H9 (cell line): ENCODE results near the gene AVPR2. TPM values are rescaled to one million over a fixed set of nuclear protein-coding genes. Genes with fewer than 3 reads are reported as not detected.

Experiments
- DNase-seq: peaks from one replicate; pipeline ENCODE4 v3.0.0-alpha.2; 2017
- H2AFZ ChIP-seq: one replicate; pipeline ENCODE4 v1.6.1; 2013; ENCODE audit warnings: mild to moderate bottlenecking, low read length, control low read depth, moderate library complexity
- H2AK5ac ChIP-seq: 2 replicates; pipeline ENCODE4 v1.6.1; 2013; ENCODE audit warnings: low read length, control low read depth, mixed read lengths; ENCODE audit not compliant: insufficient read length
- H2BK120ac ChIP-seq: one replicate; pipeline ENCODE4 v1.6.1; 2013; ENCODE audit warnings: low read depth, mild to moderate bottlenecking, low read length, control low read depth, inconsistent platforms; ENCODE audit not compliant: poor library complexity, severe bottlenecking
- H2BK12ac ChIP-seq: 2 replicates; pipeline ENCODE4 v1.6.1; 2013; ENCODE audit warnings: low read length, control low read depth, mixed read lengths, low read depth; ENCODE audit not compliant: insufficient read length
- H2BK15ac ChIP-seq: 2 replicates; pipeline ENCODE4 v1.6.1; 2013; ENCODE audit warnings: low read depth, low read length, control low read depth
- H2BK20ac ChIP-seq: one replicate; pipeline ENCODE4 v1.6.1; 2013; ENCODE audit warnings: low read depth, mild to moderate bottlenecking, low read length, control low read depth, inconsistent platforms; ENCODE audit not compliant: poor library complexity, severe bottlenecking
- H2BK5ac ChIP-seq: 2 replicates; pipeline ENCODE4 v1.6.1; 2013; ENCODE audit warnings: low read length, control low read depth, mixed read lengths; ENCODE audit not compliant: insufficient read length
- H3K14ac ChIP-seq: 2 replicates; pipeline ENCODE4 v1.6.1; 2013; ENCODE audit warnings: low read length, control low read depth; ENCODE audit not compliant: insufficient read depth
- H3K18ac ChIP-seq: 2 replicates; pipeline ENCODE4 v1.6.1; 2013; ENCODE audit warnings: low read depth, mild to moderate bottlenecking, mixed read lengths, low read length, control low read depth; ENCODE audit not compliant: insufficient read length
- H3K23ac ChIP-seq: 2 replicates; pipeline ENCODE4 v1.6.1; 2013; ENCODE audit warnings: low read length, control low read depth, mixed read lengths, low read depth; ENCODE audit not compliant: insufficient read length
- H3K23me2 ChIP-seq: 2 replicates; pipeline ENCODE4 v1.6.1; 2013; ENCODE audit warnings: low read depth, mild to moderate bottlenecking, mixed read lengths, low read length, control low read depth; ENCODE audit not compliant: insufficient read length, poor library complexity, severe bottlenecking
- H3K27ac ChIP-seq: 2 replicates; pipeline ENCODE4 v1.5.1; 2013; ENCODE audit warnings: low read length, control low read depth, mixed read lengths, low read depth; ENCODE audit not compliant: insufficient read length
- H3K27me3 ChIP-seq: 2 replicates; pipeline ENCODE4 v1.6.1; 2013; ENCODE audit warnings: low read length, control low read depth, inconsistent platforms; ENCODE audit not compliant: insufficient read depth
- H3K4ac ChIP-seq: 2 replicates; pipeline ENCODE4 v1.6.1; 2013; ENCODE audit warnings: low read depth, mild to moderate bottlenecking, control low read depth, inconsistent platforms, low read length, moderate library complexity
- H3K4me1 ChIP-seq: 2 replicates; pipeline ENCODE4 v1.6.1; 2013; ENCODE audit warnings: low read length, control low read depth, inconsistent platforms; ENCODE audit not compliant: insufficient read depth
- H3K4me2 ChIP-seq: 2 replicates; pipeline ENCODE4 v1.6.1; 2013; ENCODE audit warnings: low read length, control low read depth, mixed read lengths; ENCODE audit not compliant: insufficient read length, insufficient read depth
- H3K56ac ChIP-seq: 2 replicates; pipeline ENCODE4 v1.6.1; 2013; ENCODE audit warnings: low read depth, mild to moderate bottlenecking, mixed read lengths, low read length, control low read depth; ENCODE audit not compliant: insufficient read length
- H3K79me1 ChIP-seq: 2 replicates; pipeline ENCODE4 v1.6.1; 2013; ENCODE audit warnings: low read depth, mild to moderate bottlenecking, moderate library complexity, low read length, control low read depth, inconsistent platforms; ENCODE audit not compliant: insufficient read depth, poor library complexity, severe bottlenecking
- H3K79me2 ChIP-seq: 2 replicates; pipeline ENCODE4 v1.6.1; 2013; ENCODE audit warnings: low read length, control low read depth, inconsistent platforms; ENCODE audit not compliant: insufficient read depth
- H3K9ac ChIP-seq: 2 replicates; pipeline ENCODE4 v1.6.1; 2013; ENCODE audit warnings: low read length, control low read depth, mixed read lengths; ENCODE audit not compliant: insufficient read length; ENCODE audit errors: extremely low read depth
- H3K9me3 ChIP-seq: one replicate; pipeline ENCODE4 v1.6.1; 2013; ENCODE audit warnings: low read depth, low read length, inconsistent platforms; ENCODE audit not compliant: control insufficient read depth
- H3T11ph ChIP-seq: one replicate; pipeline ENCODE4 v1.6.1; 2013; ENCODE audit warnings: mild to moderate bottlenecking, low read length, control low read depth, inconsistent platforms
- H4K20me1 ChIP-seq: one replicate; pipeline ENCODE4 v1.6.1; 2013; ENCODE audit not compliant: control insufficient read depth, insufficient read length, insufficient read depth
- H4K5ac ChIP-seq: 2 replicates; pipeline ENCODE4 v1.6.1; 2013; ENCODE audit warnings: low read depth, mild to moderate bottlenecking, mixed read lengths, low read length, control low read depth; ENCODE audit not compliant: insufficient read length
- H4K8ac ChIP-seq: replicated peaks from 2 replicates; pipeline ENCODE4 v1.6.1; 2013; ENCODE audit warnings: low read length, control low read depth, mixed read lengths, low read depth; ENCODE audit not compliant: insufficient read length
- H4K91ac ChIP-seq: 2 replicates; pipeline ENCODE4 v1.6.1; 2013; ENCODE audit warnings: low read depth, mild to moderate bottlenecking, moderate library complexity, mixed read lengths, low read length, control low read depth; ENCODE audit not compliant: insufficient read length
- H3K27ac Mint-ChIP-seq, 3 experiments: 2 replicates in 2 of 3; 3 replicates in 1 of 3; pipeline ENCODE4 v1.8.0; 2020 to 2021; ENCODE audit warnings: mixed read lengths in 3 of 3, mild to moderate bottlenecking in 1 of 3, moderate library complexity in 1 of 3
- H3K27me3 Mint-ChIP-seq: 2 replicates; pipeline ENCODE4 v1.8.0; 2021; ENCODE audit warnings: low read depth, mild to moderate bottlenecking, moderate library complexity, mixed read lengths
- H3K36me3 Mint-ChIP-seq, 3 experiments: 2 replicates in 2 of 3; 3 replicates in 1 of 3; pipeline ENCODE4 v1.8.0; 2020 to 2021; ENCODE audit warnings: low read depth in 3 of 3, mixed read lengths in 3 of 3; ENCODE audit not compliant: insufficient read depth in 1 of 3
- H3K4me1 Mint-ChIP-seq, 2 experiments: 2 replicates each; pipeline ENCODE4 v1.8.0; 2020; ENCODE audit warnings: mixed read lengths in 2 of 2
- H3K4me3 Mint-ChIP-seq, 2 experiments: 2 replicates in 1 of 2; 3 replicates in 1 of 2; pipeline ENCODE4 v1.8.0; 2020 to 2021; ENCODE audit warnings: mild to moderate bottlenecking in 2 of 2, mixed read lengths in 2 of 2, moderate library complexity in 1 of 2
- H3K9me3 Mint-ChIP-seq, 2 experiments: 2 replicates in 1 of 2; 3 replicates in 1 of 2; pipeline ENCODE4 v1.8.0; 2020; ENCODE audit warnings: mild to moderate bottlenecking in 2 of 2, mixed read lengths in 2 of 2, moderate library complexity in 1 of 2
- WGBS: extraction: QIAGEN DNeasy Blood & Tissue Kit; methylation state at CpG from one replicate; pipeline ENCODE4 v1.1.7; 2013; ENCODE audit warnings: missing lambda C conversion rate, low lambda C conversion rate, mixed read lengths; ENCODE audit not compliant: insufficient read length; ENCODE audit errors: extremely low coverage; 5-methylcytosine and 5-hydroxymethylcytosine counted together
- total RNA-seq: library from RNA; stranded (reverse); gene quantifications from 2 replicates; pipeline ENCODE4 v1.2.1, GENCODE V29; 2021
- TF ChIP-seq, protein P1 (sequence below): fragments of 200-600 bp; sonication (generic); conservative IDR thresholded peaks from 3 replicates; pipeline ENCODE4 v1.8.0; 2021; ENCODE audit warnings: antibody characterized with exemption, mild to moderate bottlenecking

AVPR2 gene
- total RNA-seq, 1 experiment from 2014 or later: not detected

- H3K4ac ChIP-seq: no peak overlapping the region
- peaks cover 4% of the 10 kb centered on the region for H3K23me2 ChIP-seq
- H3K14ac ChIP-seq: no peak overlapping the region
- H3K36me3 Mint-ChIP-seq: peaks cover 4 to 16% (median 11%) of the 10 kb centered on the region in 3 experiments; a peak in 6 of 7 replicates
- WGBS: no CpG with 5 or more reads among the region's 6 CpGs
- H3K27ac Mint-ChIP-seq: no peak overlapping the region
- no peak overlapping the region for H4K8ac ChIP-seq
- no peak overlapping the region for H2BK20ac ChIP-seq
- no peak overlapping the region for H3T11ph ChIP-seq
- H4K91ac ChIP-seq: no peak overlapping the region
- H3K4me1 Mint-ChIP-seq: peaks cover 11 to 13% of the 10 kb centered on the region in 2 experiments
- H3K56ac ChIP-seq: no peak overlapping the region
- H2BK15ac ChIP-seq: no peak overlapping the region
- H2AK5ac ChIP-seq: no peak overlapping the region
- H3K9me3 ChIP-seq: peaks cover 23% of the 10 kb centered on the region
- H3K18ac ChIP-seq: no peak overlapping the region
- H3K23ac ChIP-seq: no peak overlapping the region
- no peak overlapping the region for H3K4me3 Mint-ChIP-seq
- no peaks in the 10 kb centered on the region for H3K27me3 ChIP-seq
- H2BK120ac ChIP-seq: no peak overlapping the region
- peaks cover 67 to 71% of the 10 kb centered on the region in 2 experiments for H3K9me3 Mint-ChIP-seq
- no peak for DNase-seq
- H4K20me1 ChIP-seq: no peaks in the 10 kb centered on the region
- no peak overlapping the region for H2AFZ ChIP-seq
- H3K9ac ChIP-seq: no peak overlapping the region
- H3K4me2 ChIP-seq: no peak overlapping the region
- H3K27me3 Mint-ChIP-seq: peaks cover 28% of the 10 kb centered on the region
- no peak overlapping the region for H3K27ac ChIP-seq
- no peak overlapping the region for H2BK5ac ChIP-seq
- no peaks in the 10 kb centered on the region for H3K79me2 ChIP-seq
- no peaks in the 10 kb centered on the region for H3K4me1 ChIP-seq
- no peak overlapping the region for H4K5ac ChIP-seq
- no peaks in the 10 kb centered on the region for H3K79me1 ChIP-seq
- TF ChIP-seq, protein P1, sequence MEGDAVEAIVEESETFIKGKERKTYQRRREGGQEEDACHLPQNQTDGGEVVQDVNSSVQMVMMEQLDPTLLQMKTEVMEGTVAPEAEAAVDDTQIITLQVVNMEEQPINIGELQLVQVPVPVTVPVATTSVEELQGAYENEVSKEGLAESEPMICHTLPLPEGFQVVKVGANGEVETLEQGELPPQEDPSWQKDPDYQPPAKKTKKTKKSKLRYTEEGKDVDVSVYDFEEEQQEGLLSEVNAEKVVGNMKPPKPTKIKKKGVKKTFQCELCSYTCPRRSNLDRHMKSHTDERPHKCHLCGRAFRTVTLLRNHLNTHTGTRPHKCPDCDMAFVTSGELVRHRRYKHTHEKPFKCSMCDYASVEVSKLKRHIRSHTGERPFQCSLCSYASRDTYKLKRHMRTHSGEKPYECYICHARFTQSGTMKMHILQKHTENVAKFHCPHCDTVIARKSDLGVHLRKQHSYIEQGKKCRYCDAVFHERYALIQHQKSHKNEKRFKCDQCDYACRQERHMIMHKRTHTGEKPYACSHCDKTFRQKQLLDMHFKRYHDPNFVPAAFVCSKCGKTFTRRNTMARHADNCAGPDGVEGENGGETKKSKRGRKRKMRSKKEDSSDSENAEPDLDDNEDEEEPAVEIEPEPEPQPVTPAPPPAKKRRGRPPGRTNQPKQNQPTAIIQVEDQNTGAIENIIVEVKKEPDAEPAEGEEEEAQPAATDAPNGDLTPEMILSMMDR: no peak
- no peak overlapping the region for H2BK12ac ChIP-seq
Observed at GRCh38 chrX:153889123-153889522, 15.3 kb upstream of the AVPR2 start.
